GM08714 (cell line): Measurements from ENCODE around the gene GPR17.

Experiments
- H3K4me3 ChIP-seq: fragments of 200-500 bp; sonication (Bioruptor generic); 2 replicates; pipeline ENCODE4 v1.5.1; 2014; ENCODE audit warnings: mild to moderate bottlenecking, low read length, inconsistent platforms
- ZNF274 ChIP-seq: IDR thresholded peaks from 2 replicates; pipeline ENCODE4 v1.6.1; 2012; ENCODE audit warnings: mild to moderate bottlenecking, low read depth, low read length

The GPR17 gene

DNA sequence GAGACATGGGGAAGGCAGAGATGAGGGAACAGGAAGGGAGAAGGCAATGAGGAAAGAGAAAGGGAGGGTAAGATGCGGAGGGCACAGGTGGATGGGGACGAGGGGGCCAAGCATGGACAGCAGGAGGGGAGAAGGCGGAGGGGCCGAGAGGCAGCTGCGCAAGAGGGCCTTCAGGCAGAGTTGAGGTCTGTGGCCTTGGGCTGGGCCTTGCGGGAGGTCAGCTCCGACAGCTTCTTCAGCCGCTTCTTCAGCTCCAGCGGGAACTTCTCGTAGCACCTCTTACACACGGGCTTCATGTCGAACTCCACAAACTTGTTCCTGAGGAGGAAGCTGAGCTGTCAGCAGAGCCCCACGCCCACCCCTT, 6.9 kb upstream of the GPR17 start:
- no peak overlapping the region for H3K4me3 ChIP-seq
- TF ChIP-seq ZNF274 = no peak

DNA sequence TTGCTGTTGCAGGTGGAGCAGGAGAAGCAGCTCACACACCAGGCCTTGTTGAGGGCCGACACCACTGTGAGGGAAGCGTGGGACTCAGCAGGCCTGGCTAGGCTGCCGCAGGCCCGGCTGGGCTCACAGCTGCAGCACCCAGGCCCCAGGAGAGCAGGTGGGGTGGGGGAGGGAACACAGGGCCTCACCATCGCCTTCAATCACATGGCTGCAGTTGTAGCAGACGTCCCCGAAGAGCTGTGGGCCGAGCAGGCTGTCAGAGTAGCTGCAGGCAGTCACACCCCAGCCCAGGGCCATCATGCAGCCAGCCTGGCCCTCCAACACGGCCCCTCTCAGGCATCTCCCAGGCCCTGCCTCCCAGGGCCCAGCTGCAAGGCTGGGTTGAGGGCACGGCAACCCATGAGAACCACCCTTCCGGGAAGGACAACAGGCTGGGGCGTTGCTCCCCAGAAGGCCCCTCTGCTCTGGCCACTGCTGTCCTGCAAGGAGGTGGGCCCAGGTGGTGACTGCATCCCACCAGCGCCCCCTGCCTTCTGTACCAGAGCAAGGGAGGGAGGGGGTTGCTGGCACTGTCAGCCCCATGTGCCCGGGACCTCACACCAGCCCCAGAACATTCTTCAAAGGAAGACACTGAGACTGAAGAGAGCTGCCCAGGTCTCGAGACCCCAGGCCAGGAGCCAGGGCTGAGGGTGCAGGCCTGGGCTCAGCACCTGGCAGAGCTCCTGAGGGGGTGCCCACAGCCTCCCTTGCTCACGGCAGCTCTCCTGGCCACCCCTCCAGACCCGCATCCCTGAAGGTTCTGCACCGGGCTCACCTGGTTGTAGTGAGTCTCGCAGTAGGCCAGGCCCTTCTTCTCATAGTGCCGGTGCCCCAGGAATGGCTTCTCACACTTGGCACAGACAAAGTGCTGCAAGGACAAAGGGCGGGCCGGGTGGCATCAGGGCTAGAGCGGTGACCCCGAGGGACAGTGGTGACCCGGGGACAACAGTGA, 5.6 kb upstream of the GPR17 start:
- H3K4me3 ChIP-seq = no peak overlapping the region
- TF ChIP-seq ZNF274 = no peak

DNA sequence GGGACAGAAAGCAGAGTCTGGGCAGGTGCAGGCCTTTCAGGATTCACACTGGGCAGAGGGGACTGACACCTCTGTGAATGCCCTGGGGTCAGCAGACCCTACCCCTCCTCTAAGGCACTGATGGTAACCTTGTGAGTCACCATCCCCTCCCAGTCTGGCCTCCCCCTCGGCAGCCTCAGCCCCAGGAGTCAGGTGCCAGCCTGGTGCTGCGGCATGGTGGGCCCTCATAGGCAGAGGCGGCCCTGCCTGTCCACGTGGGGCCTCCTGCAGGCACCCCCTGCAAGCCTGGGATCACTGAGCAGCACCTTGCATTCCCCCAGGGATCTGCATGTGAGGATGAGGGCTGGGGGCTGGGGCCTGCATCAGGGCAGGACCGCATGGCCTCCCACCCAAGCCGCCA, 4.8 kb upstream of the GPR17 start:
- H3K4me3 ChIP-seq = no peak overlapping the region
- no peak for TF ChIP-seq ZNF274

DNA sequence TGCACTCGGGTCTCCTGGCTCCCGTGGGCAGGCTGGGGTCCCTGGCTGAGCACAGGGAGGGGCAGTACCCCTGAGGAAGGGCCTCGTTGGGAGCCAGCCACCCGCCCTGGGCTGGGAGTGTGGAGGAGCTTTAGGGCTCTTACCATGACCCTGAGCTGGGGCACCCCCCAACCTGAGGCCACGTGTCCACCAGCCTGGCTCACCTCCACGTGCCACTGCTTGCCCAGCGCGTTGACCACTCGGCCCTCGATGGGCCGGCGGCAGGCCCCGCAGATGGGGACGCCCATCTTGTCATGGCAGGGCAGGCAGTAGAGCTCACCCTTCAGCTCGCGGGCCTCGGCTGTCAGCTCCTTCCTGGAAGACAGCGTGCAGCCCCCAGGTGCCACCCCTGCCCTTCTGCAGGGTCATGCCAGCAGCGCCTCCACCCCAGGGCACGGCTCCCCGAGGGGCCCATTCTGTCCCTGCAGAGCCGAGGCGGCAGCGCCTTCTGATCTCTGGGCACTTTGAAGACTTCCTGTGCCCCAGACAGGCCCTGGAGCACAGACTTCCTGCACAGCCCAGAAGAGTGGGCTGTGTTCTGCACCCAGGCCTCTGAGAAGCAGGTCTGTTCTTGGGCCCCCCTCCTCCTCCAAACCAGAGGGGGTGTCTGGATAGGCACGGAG, 4.0 kb upstream of the GPR17 start:
- no peak for TF ChIP-seq ZNF274
- no peak overlapping the region for H3K4me3 ChIP-seq

DNA sequence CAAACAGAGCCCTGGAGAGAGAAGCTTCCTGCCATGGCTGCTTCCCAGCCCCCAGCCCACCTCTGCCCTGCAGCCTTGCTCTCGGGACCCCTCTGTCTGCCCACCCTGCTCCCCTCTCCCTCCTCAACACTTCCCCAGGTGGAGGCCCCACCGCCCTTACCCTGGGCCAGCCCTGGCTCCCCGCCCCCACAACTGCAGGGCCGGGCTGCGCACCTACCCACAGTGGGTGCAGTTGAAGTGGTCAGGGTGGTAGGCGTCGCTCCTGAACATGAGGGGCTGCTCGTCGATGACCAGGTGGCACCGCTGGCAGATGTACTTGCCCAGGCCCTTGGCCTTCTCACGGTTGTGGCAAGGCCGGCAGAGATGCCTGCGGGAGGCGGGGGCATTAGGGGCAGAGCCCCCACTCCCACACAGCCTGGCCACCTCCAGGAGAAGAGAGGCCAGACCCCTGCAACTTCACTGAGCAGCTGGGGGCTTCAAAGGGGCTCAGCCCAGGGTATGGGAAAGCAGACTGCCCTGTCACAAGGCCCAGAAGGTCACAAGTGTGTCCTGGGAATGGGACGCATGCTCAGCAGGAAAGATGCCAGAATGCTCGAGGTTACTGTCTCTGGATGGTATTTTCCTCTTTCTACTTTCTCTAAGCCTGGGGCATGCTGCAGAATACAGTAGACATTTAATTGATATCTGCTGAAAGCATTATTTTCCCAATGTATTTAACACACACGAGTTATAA, 3.1 kb upstream of the GPR17 start:
- no peak overlapping the region for H3K4me3 ChIP-seq
- no peak for TF ChIP-seq ZNF274

DNA sequence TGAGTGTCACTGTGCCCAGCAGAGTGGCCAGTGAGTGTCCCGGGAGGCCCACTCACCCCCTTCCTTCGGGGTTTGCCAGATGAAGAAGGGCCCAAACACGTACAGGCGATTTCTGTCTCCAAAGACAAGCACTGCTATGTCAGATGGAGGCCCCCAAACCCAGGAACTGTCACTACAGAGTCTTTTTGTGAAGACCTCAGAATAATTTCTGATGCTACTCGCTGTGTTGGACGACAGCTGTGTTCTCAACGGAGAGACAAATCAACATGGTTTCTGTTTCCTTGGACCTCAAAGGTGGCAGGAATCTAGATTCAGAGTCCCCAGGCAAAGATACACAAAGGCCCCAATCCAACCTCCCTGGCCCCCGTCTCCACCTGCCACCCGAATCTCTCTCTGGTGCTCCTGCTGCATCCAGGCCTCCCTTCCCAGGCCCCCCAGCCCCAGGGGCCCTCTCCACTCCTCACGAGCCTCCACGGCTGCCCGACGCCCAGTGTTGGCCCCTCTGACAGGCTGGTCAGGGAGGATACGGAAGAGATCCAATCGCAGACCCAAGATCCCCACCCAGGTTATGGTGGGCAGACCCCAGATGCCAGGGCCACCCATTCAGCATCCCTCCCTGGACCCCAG, 2.4 kb upstream of the GPR17 start:
- no peak for TF ChIP-seq ZNF274
- H3K4me3 ChIP-seq = no peak overlapping the region

DNA sequence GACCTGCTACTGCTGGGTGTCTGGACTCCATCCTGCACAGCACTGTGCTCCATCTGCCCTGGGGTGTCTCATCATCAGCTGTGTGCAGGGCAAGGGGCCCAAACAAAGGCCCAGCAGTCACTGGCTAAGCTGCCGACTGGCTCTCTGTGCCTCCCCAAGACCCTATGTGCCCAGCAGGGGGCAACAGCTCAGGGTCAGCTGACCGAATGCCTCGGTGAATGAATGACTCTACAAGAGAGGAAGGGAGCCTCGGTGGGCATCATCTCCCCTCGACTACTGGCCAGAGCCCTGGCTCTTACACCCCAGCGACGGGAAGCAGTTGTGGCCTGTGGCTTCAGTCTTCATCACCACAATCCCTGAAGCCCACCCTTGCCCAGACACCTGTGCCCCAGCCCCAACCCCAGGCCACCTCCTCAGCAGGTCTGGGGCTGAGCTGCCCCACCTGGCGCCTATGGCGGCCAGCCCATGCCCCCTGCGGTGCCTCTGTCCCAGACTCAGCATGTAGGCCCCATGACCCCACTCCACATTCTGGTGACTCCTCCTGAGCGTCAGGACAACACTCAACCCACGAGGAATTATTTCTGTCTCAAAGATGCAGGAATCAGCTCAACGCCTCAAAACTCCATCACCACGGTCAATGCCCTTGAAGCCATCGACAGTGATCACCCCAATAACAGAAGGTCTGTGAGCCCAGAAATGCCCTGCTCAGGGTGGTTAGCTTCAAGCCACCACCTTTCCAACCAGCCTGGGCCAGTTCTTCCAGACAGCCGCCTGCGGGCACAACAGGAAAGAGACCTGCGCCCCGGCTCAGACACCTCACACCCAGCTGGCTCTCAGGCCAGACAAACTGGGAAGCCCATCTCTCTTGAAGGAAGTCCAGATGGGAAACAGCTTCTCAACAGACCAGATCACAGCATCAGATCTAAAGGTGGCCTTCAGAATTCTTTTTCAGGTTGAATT, 1.6 kb upstream of the GPR17 start:
- no peak overlapping the region for H3K4me3 ChIP-seq
- TF ChIP-seq ZNF274 = no peak

DNA sequence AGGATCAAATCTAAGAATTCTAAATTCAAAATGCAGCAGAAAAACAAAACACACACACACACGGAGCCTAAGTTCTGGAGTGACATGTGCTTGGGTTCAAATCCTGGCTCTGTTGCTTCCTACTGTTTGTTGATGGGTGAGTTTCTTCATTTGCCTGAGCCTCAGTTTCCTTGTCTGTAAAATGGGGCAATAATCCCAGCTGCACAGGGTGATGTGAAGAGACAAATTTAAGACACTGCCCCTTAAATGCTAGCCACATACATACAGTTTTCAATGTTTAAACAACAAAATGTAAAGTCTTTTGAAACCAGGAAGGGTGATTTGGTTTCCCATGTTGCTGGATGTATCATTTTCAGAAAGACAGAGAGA, 943 bp upstream of the GPR17 start:
- no peak overlapping the region for H3K4me3 ChIP-seq
- no peak for TF ChIP-seq ZNF274

DNA sequence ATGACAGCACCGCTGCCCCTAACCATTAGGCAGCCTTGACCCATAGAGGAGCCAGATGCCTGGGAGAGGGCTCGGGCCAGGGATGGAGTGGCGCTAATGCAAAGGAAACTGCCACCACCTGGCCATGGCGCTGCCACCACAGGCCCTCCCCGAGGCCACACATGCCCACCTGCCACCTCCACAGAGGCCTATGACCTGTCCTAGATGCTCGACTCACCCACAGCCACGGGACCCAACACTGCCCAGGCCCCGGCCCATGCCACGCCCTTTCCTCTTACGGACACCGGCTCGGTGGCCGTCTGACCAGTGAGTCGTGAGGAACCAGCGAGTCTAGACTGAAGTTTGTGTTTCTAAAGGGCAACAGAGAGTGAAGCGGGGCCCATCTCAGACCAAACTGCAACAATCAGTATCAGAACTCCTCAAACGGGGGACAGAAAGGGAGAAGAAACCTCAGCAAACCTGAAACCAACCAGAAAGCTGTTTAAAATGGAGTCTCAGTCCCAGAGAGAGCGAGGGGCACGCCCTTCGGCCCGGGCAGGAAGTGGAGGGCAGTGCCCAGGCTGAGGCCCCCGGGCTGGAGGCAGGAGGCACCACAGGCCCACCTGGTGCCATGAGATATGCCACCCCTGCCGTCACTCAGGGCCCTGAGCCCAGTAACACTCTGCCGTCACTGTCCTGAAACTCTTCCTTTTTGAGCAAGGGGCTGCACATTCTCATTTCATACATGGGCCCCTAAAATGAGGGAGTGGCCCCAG, 711 bp downstream of the GPR17 start:
- no peak for TF ChIP-seq ZNF274
- no peak overlapping the region for H3K4me3 ChIP-seq

DNA sequence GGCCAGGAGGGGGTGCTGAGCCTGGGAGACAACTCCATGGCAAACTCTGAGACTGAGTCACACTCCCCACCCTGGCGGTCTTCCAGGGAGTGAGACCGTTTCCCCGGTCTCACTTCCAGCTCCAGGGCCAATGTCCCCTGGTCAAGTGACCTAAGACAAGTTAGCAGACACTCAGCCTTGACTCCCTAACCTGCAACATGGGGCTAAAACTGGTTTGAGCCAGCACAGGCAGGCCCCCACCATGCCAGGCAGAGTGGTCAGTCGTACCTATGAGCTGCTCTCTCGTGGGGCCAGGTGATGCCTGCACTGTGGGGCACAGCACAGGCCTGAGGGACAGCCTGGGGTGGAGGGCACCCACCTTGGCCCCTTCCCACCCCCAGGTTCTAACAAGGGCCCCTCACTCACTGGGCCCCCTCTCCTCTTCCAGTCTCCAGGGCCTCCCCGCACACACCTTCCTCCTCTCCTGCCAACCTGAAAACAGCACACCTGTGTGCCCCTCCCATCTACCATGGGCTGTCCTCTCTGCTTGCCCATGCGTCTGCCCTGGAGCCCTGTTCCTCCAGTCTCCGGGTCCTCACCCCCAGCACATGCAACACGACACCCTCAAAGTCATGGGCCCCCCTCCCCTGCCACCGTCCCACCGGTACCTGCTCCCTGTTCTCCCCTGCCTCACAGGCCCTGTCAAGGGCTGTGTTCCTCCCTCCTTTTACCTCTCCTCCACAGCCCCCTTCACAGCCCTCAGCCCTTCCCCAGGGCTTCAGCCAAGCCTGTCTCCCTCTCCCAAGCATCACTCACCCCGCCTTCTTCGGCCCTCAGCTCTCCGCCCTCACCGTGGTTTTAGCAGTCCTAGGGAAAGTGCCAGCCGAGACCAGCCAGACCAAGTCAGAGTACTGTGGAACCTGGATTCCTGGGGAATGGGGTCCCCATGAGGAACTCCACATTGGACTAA, 1.6 kb downstream of the GPR17 start:
- TF ChIP-seq ZNF274 = no peak
- H3K4me3 ChIP-seq = no peak overlapping the region

DNA sequence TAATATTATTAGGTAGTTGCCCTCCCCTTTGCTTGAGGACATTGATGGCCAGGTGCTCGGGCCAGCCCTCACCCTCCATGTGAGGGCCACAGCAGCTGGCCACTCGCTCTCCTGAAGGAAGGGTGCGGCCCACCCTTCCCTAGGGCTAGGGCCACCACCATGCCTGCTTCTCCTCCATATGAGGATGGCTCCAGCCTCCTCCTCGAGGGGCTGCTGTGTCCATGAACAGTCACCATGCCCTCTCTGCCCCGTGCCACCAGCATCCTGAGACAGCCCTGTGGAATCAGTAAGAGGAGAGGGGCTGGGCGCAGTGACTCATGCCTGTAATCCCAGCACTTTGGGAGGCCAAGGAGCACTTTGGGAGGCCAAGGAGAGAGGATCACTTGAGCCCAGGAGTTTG, 2.4 kb downstream of the GPR17 start:
- TF ChIP-seq ZNF274 = no peak
- no peak overlapping the region for H3K4me3 ChIP-seq
